Lung (tissue), 12 donors: ENCODE data around the gene RNF208. TPM values are rescaled to one million over a fixed set of nuclear protein-coding genes. Genes with fewer than 3 reads are reported as not detected.

Experiments
- ATAC-seq: fragments of 200-7000 bp; cut with Tn5 transposase; one replicate; pipeline ENCODE4 v1.9.1; 2020; ENCODE audit warnings: moderate number of reproducible peaks; ENCODE audit not compliant: insufficient read depth, low FRiP score
- DNase-seq, 3 donors: peaks; one replicate each; pipeline ENCODE4 v3.0.0-alpha.2; 2013 to 2017
- H3K27ac ChIP-seq, 2 donors: one replicate each; pipeline ENCODE4 v1.5.1; 2013; ENCODE audit warnings: mild to moderate bottlenecking in 2 of 2, moderate library complexity in 2 of 2, control low read depth in 1 of 2, inconsistent platforms in 1 of 2, low read depth in 1 of 2, low read length in 1 of 2
- H3K27me3 ChIP-seq, 3 donors: one replicate each; pipeline ENCODE4 v1.5.1; 2013; ENCODE audit warnings: low read length in 2 of 3; ENCODE audit not compliant: control insufficient read depth in 3 of 3, insufficient read depth in 3 of 3
- H3K36me3 ChIP-seq, 4 donors: one replicate each; pipeline ENCODE4 v1.5.1; 2013; ENCODE audit warnings: low read length in 4 of 4, mild to moderate bottlenecking in 1 of 4, moderate library complexity in 1 of 4; ENCODE audit not compliant: control insufficient read depth in 4 of 4, insufficient read depth in 4 of 4
- H3K4me1 ChIP-seq, 5 donors: one replicate each; pipeline ENCODE4 v1.5.1; 2013; ENCODE audit warnings: low read length in 5 of 5, mild to moderate bottlenecking in 2 of 5, moderate library complexity in 1 of 5; ENCODE audit not compliant: control insufficient read depth in 5 of 5, insufficient read depth in 5 of 5
- H3K4me3 ChIP-seq: one replicate; pipeline ENCODE4 v1.5.1; 2013; ENCODE audit warnings: mild to moderate bottlenecking, control low read depth, moderate library complexity
- H3K9ac ChIP-seq, 2 donors: one replicate each; pipeline ENCODE4 v1.5.1; 2013; ENCODE audit warnings: low read length in 2 of 2, control low read depth in 1 of 2; ENCODE audit not compliant: insufficient read depth in 1 of 2
- H3K9me3 ChIP-seq, 4 donors: one replicate each; pipeline ENCODE4 v1.5.1; 2013; ENCODE audit warnings: low read length in 3 of 4, mild to moderate bottlenecking in 1 of 4, moderate library complexity in 1 of 4; ENCODE audit not compliant: control insufficient read depth in 4 of 4, insufficient read depth in 3 of 4
- CTCF ChIP-seq: IDR thresholded peaks from 2 replicates; pipeline ENCODE4 v1.5.1; 2012; ENCODE audit warnings: mild to moderate bottlenecking; ENCODE audit errors: control extremely low read depth, extremely low read depth
- WGBS, 2 donors: extraction: QIAGEN DNeasy Blood & Tissue Kit; methylation state at CpG; one replicate each; pipeline ENCODE4 v1.1.7; 2013; 5-methylcytosine and 5-hydroxymethylcytosine counted together
- polyA plus RNA-seq, 2 donors: library from polyadenylated mRNA; stranded (reverse); fragments of 200-250 nt; gene quantifications; one replicate each; pipeline ENCODE4 v1.2.1, GENCODE V29; 2013
- total RNA-seq, 2 donors: library from RNA; depleted of rRNA in 1 of 2; stranded (reverse); fragments of >200 nt in 1 of 2; gene quantifications; one replicate each; pipeline ENCODE4 v1.2.1, GENCODE V29; 2014 to 2021
- donor health status: control.
- donor health status: control.
- donor health status: Bipolar disorder and iron deficiency.
- donor health status: healthy.
- donor health status: DM: yes; HTN: yes; CAD: no.

The RNF208 gene
- total and polyA plus RNA-seq, 4 donors = 1.7 to 12.0 (median 5.3) TPM

GRCh38 chr9:137247916-137248175 is 25.8 kb upstream of the RNF208 start:
- Histone ChIP-seq H3K4me3 (no peak overlapping the region), H3K27ac (peak overlapping the region in 1 of 2 donors; percentile 18), H3K27me3 (no peaks in the 10 kb centered on the region), H3K9me3 (no peaks in the 10 kb centered on the region), H3K9ac (no peak overlapping the region), H3K36me3 (peaks cover 0 to 11% (median 7%) of the 10 kb centered on the region in 4 donors), H3K4me1 (peaks cover 0 to 13% (median 7%) of the 10 kb centered on the region in 5 donors)
- no peak for TF ChIP-seq CTCF
- ATAC-seq = no peak
- DNase-seq = no peak
- WGBS, 2 donors = 82 to 94% methylated on average over 6 of the region's 6 CpGs

- Histone ChIP-seq H3K27me3 (no peaks in the 10 kb centered on the region), H3K4me3 (no peak overlapping the region), H3K27ac (peak overlapping the region in 1 of 2 donors; percentile 18), H3K36me3 (peaks cover 0 to 16% (median 11%) of the 10 kb centered on the region in 4 donors), H3K9ac (no peak overlapping the region), H3K9me3 (no peaks in the 10 kb centered on the region), H3K4me1 (peaks cover 0 to 18% (median 8%) of the 10 kb centered on the region in 5 donors)
- peak in 1 of 3 donors; percentile 56 for DNase-seq
- no peak for ATAC-seq
- WGBS, 2 donors = 58 to 80% methylated on average over 20 of the region's 20 CpGs
- TF ChIP-seq CTCF = no peak
Observed at GRCh38 chr9:137247135-137247915, 25.3 kb upstream of the RNF208 start.

- Histone ChIP-seq H3K27ac (no peak overlapping the region), H3K9ac (no peak overlapping the region), H3K4me1 (peaks cover 0 to 23% (median 8%) of the 10 kb centered on the region in 5 donors), H3K4me3 (no peak overlapping the region), H3K27me3 (no peaks in the 10 kb centered on the region), H3K9me3 (no peaks in the 10 kb centered on the region), H3K36me3 (peaks cover 0 to 20% (median 12%) of the 10 kb centered on the region in 4 donors)
- 94 to 96% methylated on average over 25 of the region's 25 CpGs for WGBS, 2 donors
- DNase-seq (no peak), ATAC-seq (no peak)
- TF ChIP-seq CTCF = no peak
Observed at GRCh38 chr9:137245450-137246421, 23.7 kb upstream of the RNF208 start.
